GM23248 (cell line): ENCODE measurements around the gene BCL2.

Source experiments
- EZH2 ChIP-seq: fragments of 200-600 bp; sonication (generic); IDR thresholded peaks from 2 replicates; pipeline ENCODE4 v1.6.1; 2018; ENCODE audit warnings: antibody characterized with exemption, mild to moderate bottlenecking; ENCODE audit not compliant: insufficient read depth, poor library complexity, severe bottlenecking
- EZH2phosphoT487 ChIP-seq: fragments of 200-600 bp; sonication (generic); IDR thresholded peaks from 2 replicates; pipeline ENCODE4 v1.6.1; 2018; ENCODE audit warnings: antibody characterized with exemption, moderate library complexity, mild to moderate bottlenecking, low read depth; ENCODE audit not compliant: insufficient read depth

DNA sequence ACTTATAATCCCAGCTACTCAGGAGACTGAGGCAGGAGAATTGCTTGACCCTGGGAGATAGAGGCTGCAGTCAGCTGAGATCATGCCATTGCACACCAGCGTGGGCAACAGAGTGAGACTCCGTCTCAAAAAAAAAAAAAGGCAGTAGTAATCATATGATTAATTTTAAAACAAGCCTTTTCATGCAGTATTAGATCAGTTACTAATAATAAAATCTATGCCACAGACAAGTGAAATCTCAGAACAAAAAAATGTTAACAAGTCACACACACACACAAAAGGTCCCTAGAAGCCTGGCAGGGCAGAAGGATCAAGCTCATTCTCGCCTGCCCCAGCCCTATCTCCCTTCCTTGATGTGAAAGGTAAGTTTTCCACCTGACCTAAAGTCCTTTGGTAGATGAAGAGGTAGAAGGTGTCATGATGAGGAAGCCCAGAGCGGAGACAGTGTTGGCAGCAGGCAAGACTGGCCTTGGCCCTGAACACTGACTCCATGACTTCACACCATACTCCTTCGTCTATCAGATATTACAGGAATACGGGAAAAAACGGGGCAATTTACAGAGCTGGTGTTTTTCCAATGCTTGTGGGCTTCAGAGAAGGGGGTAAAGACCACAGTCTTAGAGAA lies 36.8 kb upstream of the BCL2 start:
- TF ChIP-seq EZH2phosphoT487: no peak
- TF ChIP-seq EZH2: no peak
